ENCODE data around the gene VIPR2.

GRCh38 chr7:159125104-159125954 lies 19.3 kb downstream of the VIPR2 start:
- TF ChIP-seq EZH2 (IDR thresholded peaks at IDR 0.05; ENCODE audit: borderline replicate concordance, low read depth, low read length, severe bottlenecking): no peak
- TF ChIP-seq, protein P1, sequence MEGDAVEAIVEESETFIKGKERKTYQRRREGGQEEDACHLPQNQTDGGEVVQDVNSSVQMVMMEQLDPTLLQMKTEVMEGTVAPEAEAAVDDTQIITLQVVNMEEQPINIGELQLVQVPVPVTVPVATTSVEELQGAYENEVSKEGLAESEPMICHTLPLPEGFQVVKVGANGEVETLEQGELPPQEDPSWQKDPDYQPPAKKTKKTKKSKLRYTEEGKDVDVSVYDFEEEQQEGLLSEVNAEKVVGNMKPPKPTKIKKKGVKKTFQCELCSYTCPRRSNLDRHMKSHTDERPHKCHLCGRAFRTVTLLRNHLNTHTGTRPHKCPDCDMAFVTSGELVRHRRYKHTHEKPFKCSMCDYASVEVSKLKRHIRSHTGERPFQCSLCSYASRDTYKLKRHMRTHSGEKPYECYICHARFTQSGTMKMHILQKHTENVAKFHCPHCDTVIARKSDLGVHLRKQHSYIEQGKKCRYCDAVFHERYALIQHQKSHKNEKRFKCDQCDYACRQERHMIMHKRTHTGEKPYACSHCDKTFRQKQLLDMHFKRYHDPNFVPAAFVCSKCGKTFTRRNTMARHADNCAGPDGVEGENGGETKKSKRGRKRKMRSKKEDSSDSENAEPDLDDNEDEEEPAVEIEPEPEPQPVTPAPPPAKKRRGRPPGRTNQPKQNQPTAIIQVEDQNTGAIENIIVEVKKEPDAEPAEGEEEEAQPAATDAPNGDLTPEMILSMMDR (IDR thresholded peaks at IDR 0.05; ENCODE audit: borderline replicate concordance, extremely low read depth, low read length, poor library complexity, severe bottlenecking): no peak
